HAP-1 (cell line): ENCODE results near the gene RNF31.
"Not testable (repeated sequence)": the region's sequence is repeated elsewhere in the genome, so short reads cannot be mapped to it uniquely, and the experiment has no call there.

ENCODE experiments used
- DNase-seq, 2 experiments: peaks; one replicate each; pipeline ENCODE4 v3.0.0-alpha.2; 2016 to 2020; ENCODE audit warnings: low spot score in 2 of 2
- H3K27me3 ChIP-seq: fragments of 250-450 bp; sonication (Bioruptor Pico); 2 replicates; pipeline ENCODE4 v1.5.1; 2020; ENCODE audit warnings: low read depth, mild to moderate bottlenecking, moderate library complexity
- H3K36me3 ChIP-seq: fragments of 250-450 bp; sonication (Bioruptor Pico); replicated peaks from 2 replicates; pipeline ENCODE4 v1.5.1; 2020; ENCODE audit warnings: mild to moderate bottlenecking
- H3K4me1 ChIP-seq: fragments of 250-450 bp; sonication (Bioruptor Pico); 2 replicates; pipeline ENCODE4 v1.5.1; 2020; ENCODE audit warnings: mild to moderate bottlenecking
- H3K4me3 ChIP-seq: fragments of 250-450 bp; sonication (Bioruptor Pico); 2 replicates; pipeline ENCODE4 v1.5.1; 2020; ENCODE audit warnings: mild to moderate bottlenecking, moderate library complexity
- H3K9me3 ChIP-seq: fragments of 250-450 bp; sonication (Bioruptor Pico); 2 replicates; pipeline ENCODE4 v1.5.1; 2020; ENCODE audit warnings: mild to moderate bottlenecking, moderate library complexity
- in situ Hi-C: fragments of 300-500 bp; cut with MboI; formaldehyde crosslinking; loops from 3 replicates; pipeline ENCODE4 v1.14.3; 2020; ENCODE audit warnings: low sequenced_read_pairs, inconsistent platforms, mixed read lengths

The RNF31 gene

GRCh38 chr14:24146978-24147760 is at the start of gene RNF31:
Gene RNF31 (plus strand): TSS chr14:24147498. CDS start chr14:24147699, 201 bp downstream.
- in situ Hi-C loops: no loop called here
- DNase-seq: peak; percentile 99 to 100
- Histone ChIP-seq H3K9me3 (no peaks in the 10 kb centered on the region), H3K27me3 (no peaks in the 10 kb centered on the region), H3K4me3 (peak within 1 kb of the TSS; percentile 94), H3K36me3 (peaks cover 54% of the 10 kb centered on the region), H3K4me1 (peaks cover 11% of the 10 kb centered on the region)

GRCh38 chr14:24098229-24098926 is 48.9 kb upstream of the RNF31 start:
- Histone ChIP-seq H3K27me3 (no peaks in the 10 kb centered on the region), H3K36me3 (peaks cover 60% of the 10 kb centered on the region), H3K4me3 (no peak overlapping the region), H3K4me1 (peaks cover 10% of the 10 kb centered on the region), H3K9me3 (no peaks in the 10 kb centered on the region)
- in situ Hi-C loops: loop anchor here (10.0 kb wide), 1 partner anchor 84 kb away; no protein-coding TSS in a partner anchor
- DNase-seq: no peak

- DNase-seq: no peak
- Histone ChIP-seq H3K4me3 (no peak overlapping the region), H3K9me3 (no peaks in the 10 kb centered on the region), H3K27me3 (no peaks in the 10 kb centered on the region), H3K4me1 (peaks cover 6% of the 10 kb centered on the region), H3K36me3 (peaks cover 68% of the 10 kb centered on the region)
- in situ Hi-C loops: loop anchor here (10.0 kb wide), 1 partner anchor 84 kb away; no protein-coding TSS in a partner anchor
Measured at GRCh38 chr14:24098927-24099813, 48.1 kb upstream of the RNF31 start.

GRCh38 chr14:24100197-24100981 is 46.9 kb upstream of the RNF31 start:
- Histone ChIP-seq H3K9me3 (no peaks in the 10 kb centered on the region), H3K4me3 (no peak overlapping the region), H3K27me3 (no peaks in the 10 kb centered on the region), H3K36me3 (peaks cover 72% of the 10 kb centered on the region), H3K4me1 (peaks cover 2% of the 10 kb centered on the region)
- in situ Hi-C loops: no loop called here
- no peak for DNase-seq

- no peak for DNase-seq
- Histone ChIP-seq H3K9me3 (no peaks in the 10 kb centered on the region), H3K4me3 (no peak overlapping the region), H3K36me3 (peaks cover 72% of the 10 kb centered on the region), H3K27me3 (no peaks in the 10 kb centered on the region), H3K4me1 (no peaks in the 10 kb centered on the region)
- in situ Hi-C loops: no loop called here
Measured at GRCh38 chr14:24100982-24101494, 46.3 kb upstream of the RNF31 start.

DNA sequence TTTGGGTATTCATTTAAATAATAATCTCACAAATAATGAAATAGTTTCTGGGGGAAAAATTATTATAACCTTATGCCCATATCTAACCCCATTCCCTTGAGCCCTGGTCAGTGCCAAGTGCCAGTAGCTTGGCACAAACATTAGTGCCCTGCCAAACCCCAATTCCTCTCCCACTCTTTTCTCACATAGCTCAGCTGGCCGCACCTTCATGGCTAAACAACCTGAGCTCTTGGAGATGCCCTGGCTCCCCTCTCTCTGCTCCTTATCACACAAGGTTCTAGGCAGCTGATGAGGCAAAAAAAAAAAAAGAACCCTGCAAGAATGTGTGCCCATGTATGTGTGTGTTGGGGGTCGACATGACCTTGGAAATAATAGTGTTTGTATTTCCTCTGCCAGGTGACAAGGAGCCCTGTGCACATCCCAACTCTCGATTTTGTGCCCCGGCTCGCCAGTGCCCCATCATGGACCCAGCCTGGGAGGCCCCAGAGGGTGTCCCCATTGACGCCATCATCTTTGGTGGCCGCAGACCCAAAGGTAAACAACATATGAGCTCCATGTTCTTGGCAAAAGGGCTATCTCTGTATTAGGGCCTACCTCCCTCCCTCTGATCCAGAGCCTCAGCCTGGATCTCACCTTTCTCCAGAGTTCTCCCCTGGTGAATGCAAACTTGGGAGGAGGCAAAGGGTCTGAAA is 44.8 kb upstream of the RNF31 start:
- in situ Hi-C loops: no loop called here
- H3K27me3 ChIP-seq: no peaks in the 10 kb centered on the region
- H3K4me1 ChIP-seq: no peaks in the 10 kb centered on the region
- no peak overlapping the region for H3K4me3 ChIP-seq
- no peaks in the 10 kb centered on the region for H3K9me3 ChIP-seq
- no peak for DNase-seq
- peaks cover 63% of the 10 kb centered on the region for H3K36me3 ChIP-seq

- in situ Hi-C loops: no loop called here
- no peaks in the 10 kb centered on the region for H3K9me3 ChIP-seq
- no peaks in the 10 kb centered on the region for H3K4me1 ChIP-seq
- H3K4me3 ChIP-seq: no peak overlapping the region
- peaks cover 57% of the 10 kb centered on the region for H3K36me3 ChIP-seq
- no peaks in the 10 kb centered on the region for H3K27me3 ChIP-seq
- no peak for DNase-seq
Measured at GRCh38 chr14:24103451-24103850, 43.8 kb upstream of the RNF31 start.

- H3K9me3 ChIP-seq, H3K27me3 ChIP-seq, H3K4me1 ChIP-seq, H3K4me3 ChIP-seq, DNase-seq, in situ Hi-C loops: not testable (repeated sequence)
- peaks cover 34% of the 10 kb centered on the region for H3K36me3 ChIP-seq
Measured at GRCh38 chr14:24105609-24106239, 41.6 kb upstream of the RNF31 start.

- in situ Hi-C loops: no loop called here
- no peak for DNase-seq
Measured at GRCh38 chr14:24106672-24107271, 40.5 kb upstream of the RNF31 start.

GRCh38 chr14:24108336-24108874 is 38.9 kb upstream of the RNF31 start:
- H3K9me3 ChIP-seq: no peaks in the 10 kb centered on the region
- DNase-seq: no peak
- H3K36me3 ChIP-seq: peaks cover 12% of the 10 kb centered on the region
- no peaks in the 10 kb centered on the region for H3K27me3 ChIP-seq
- no peak overlapping the region for H3K4me3 ChIP-seq
- H3K4me1 ChIP-seq: no peaks in the 10 kb centered on the region
- in situ Hi-C loops: no loop called here

More at GRCh38 chr14:24106672-24107271, 40.5 kb upstream of the RNF31 start:
- Histone ChIP-seq H3K27me3 (no peaks in the 10 kb centered on the region), H3K4me1 (no peaks in the 10 kb centered on the region), H3K36me3 (peaks cover 23% of the 10 kb centered on the region), H3K9me3 (no peaks in the 10 kb centered on the region), H3K4me3 (no peak overlapping the region)

GRCh38 chr14:24110060-24110459 is 37.2 kb upstream of the RNF31 start:
- H3K9me3 ChIP-seq: no peaks in the 10 kb centered on the region
- no peak overlapping the region for H3K4me3 ChIP-seq
- no peaks in the 10 kb centered on the region for H3K4me1 ChIP-seq
- no peaks in the 10 kb centered on the region for H3K27me3 ChIP-seq
- in situ Hi-C loops: no loop called here
- H3K36me3 ChIP-seq: 0 out of 2 replicates have a peak, but pooled peaks cover 3% of the 10 kb centered on the region
- DNase-seq: no peak
